CD1c-positive myeloid dendritic cell (primary cell): ENCODE results near the gene PRDM9.
"Not testable (repeated sequence)": the region's sequence is repeated elsewhere in the genome, so short reads cannot be mapped to it uniquely, and the experiment has no call there.

Source experiments
- DNase-seq: peaks from one replicate; pipeline ENCODE4 v3.0.0-alpha.2; 2016; ENCODE audit errors: extremely low spot score

The PRDM9 gene

DNA sequence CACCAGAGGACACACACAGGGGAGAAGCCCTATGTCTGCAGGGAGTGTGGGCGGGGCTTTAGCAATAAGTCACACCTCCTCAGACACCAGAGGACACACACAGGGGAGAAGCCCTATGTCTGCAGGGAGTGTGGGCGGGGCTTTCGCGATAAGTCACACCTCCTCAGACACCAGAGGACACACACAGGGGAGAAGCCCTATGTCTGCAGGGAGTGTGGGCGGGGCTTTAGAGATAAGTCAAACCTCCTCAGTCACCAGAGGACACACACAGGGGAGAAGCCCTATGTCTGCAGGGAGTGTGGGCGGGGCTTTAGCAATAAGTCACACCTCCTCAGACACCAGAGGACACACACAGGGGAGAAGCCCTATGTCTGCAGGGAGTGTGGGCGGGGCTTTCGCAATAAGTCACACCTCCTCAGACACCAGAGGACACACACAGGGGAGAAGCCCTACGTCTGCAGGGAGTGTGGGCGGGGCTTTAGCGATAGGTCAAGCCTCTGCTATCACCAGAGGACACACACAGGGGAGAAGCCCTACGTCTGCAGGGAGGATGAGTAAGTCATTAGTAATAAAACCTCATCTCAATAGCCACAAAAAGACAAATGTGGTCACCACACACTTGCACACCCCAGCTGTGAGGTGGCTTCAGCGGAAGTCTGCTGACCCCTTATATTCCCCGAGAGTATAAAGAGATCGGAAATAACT, 20.0 kb downstream of the PRDM9 start:
- DNase-seq = not testable (repeated sequence)

- DNase-seq = no peak
Observed at GRCh38 chr5:23528677-23529076, 21.3 kb downstream of the PRDM9 start.

DNA sequence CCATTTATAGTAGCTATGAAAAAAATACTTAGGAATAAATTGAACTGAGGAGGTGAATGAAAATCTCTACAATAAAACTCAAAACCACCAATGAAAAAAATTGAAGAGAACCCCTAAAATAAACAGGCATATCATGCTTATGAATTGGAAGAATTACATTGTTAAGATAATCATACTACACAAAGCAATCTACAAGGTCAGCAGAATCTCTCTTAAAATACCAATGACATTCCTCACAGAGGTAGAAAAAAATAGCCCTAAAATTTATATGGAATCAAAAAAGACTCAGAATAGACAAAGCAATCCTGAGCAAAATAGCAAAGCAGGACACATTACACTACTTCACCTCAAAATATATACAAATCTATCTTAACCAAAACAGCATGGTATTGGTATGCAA, 23.2 kb downstream of the PRDM9 start:
- no peak for DNase-seq

- DNase-seq = no peak
Observed at GRCh38 chr5:23571059-23571458, 63.6 kb downstream of the PRDM9 start.
